Left colon (tissue), 2 donors: ENCODE data around the gene OR56A4. TPM values are rescaled to one million over a fixed set of nuclear protein-coding genes. Genes with fewer than 3 reads are reported as not detected.
"Not testable (repeated sequence)": the region's sequence is repeated elsewhere in the genome, so short reads cannot be mapped to it uniquely, and the experiment has no call there.

Experiments
- ATAC-seq: fragments of 200-7000 bp; cut with Tn5 transposase; one replicate; pipeline ENCODE4 v1.9.1; 2020; ENCODE audit warnings: mild to moderate bottlenecking, moderate library complexity
- DNase-seq, 2 donors: peaks; one replicate each; pipeline ENCODE4 v3.0.0-alpha.2; 2020
- intact Hi-C, 2 donors: fragments of 100-400 bp; cut with DNase I in 1 of 2; cut with micrococcal nuclease in 1 of 2; formaldehyde crosslinking; loops; one replicate each; pipeline versions ENCODE4 v1.11.2 to v1.14.0; 2022; cut with DNase I, micrococcal nuclease
- total RNA-seq, 2 donors: library from RNA; stranded (reverse); fragmentation: NEBNext Ultra II Directional; extraction: Animal tissue kit (Norgen Biotek cat#: 25700); gene quantifications; one replicate each; pipeline ENCODE4 v1.2.1, GENCODE V29; 2021
- donor health status: DM: no; HTN: no; CAD: no.
- donor health status: DM: yes; HTN: yes; CAD: no.

The OR56A4 gene
- total RNA-seq, 2 donors from 2014 or later, result 0.12 TPM; not detected in 1

- no peak for DNase-seq
- intact Hi-C loops, result no loop called here
- no peak for ATAC-seq
Observed at GRCh38 chr11:5968394-5968793, 38.4 kb downstream of the OR56A4 start, which contains the start of gene OR56A5. Gene OR56A5, minus strand, starts transcription at chr11:5968494. Its CDS starts 0 bp downstream, at chr11:5968494.

GRCh38 chr11:5967708-5968107 lies 39.0 kb downstream of the OR56A4 start:
- intact Hi-C loops, result no loop called here
- ATAC-seq, result no peak
- no peak for DNase-seq

- DNase-seq (no peak), ATAC-seq (no peak)
- intact Hi-C loops, result no loop called here
Observed at GRCh38 chr11:5966958-5967357, 39.8 kb downstream of the OR56A4 start.

- ATAC-seq, intact Hi-C loops, DNase-seq: not testable (repeated sequence)
Observed at GRCh38 chr11:5960704-5961320, 45.9 kb downstream of the OR56A4 start.

GRCh38 chr11:5955586-5955985 lies 51.2 kb downstream of the OR56A4 start:
- DNase-seq (no peak), ATAC-seq (no peak)
- intact Hi-C loops, result no loop called here

Other genes with a start within 250 kb of the OR56A4 start
- not detected for gene OR52N5, start 223.6 kb downstream of the OR56A4 start, total RNA-seq
- gene OR52N1, start 215.7 kb downstream of the OR56A4 start, total RNA-seq, result not detected
- gene OR52N2, start 198.0 kb downstream of the OR56A4 start, total RNA-seq, result not detected
- gene OR52E6, start 165.0 kb downstream of the OR56A4 start, total RNA-seq, result not detected
- gene OR52E8, start 149.3 kb downstream of the OR56A4 start, total RNA-seq, result not detected
- not detected for gene OR52E4, start 126.3 kb downstream of the OR56A4 start, total RNA-seq
- not detected for gene OR52E5, start 113.7 kb downstream of the OR56A4 start, total RNA-seq
- not detected for gene OR56A3, start 64.7 kb downstream of the OR56A4 start, total RNA-seq
- not detected for gene OR56A5, start 38.5 kb downstream of the OR56A4 start, total RNA-seq
- not detected for gene OR52L1, start 20.0 kb downstream of the OR56A4 start, total RNA-seq
- gene OR56A1, start 23.8 kb upstream of the OR56A4 start, total RNA-seq, result under 1 TPM in 1 of 2 donors, not detected in 1; 0.03 TPM
- not detected for gene OR56B4, start 100.7 kb upstream of the OR56A4 start, total RNA-seq
- gene OR52B2, start 163.4 kb upstream of the OR56A4 start, total RNA-seq, result not detected
- gene OR52W1, start 192.3 kb upstream of the OR56A4 start, total RNA-seq, result not detected
- not detected for gene C11orf42, start 198.6 kb upstream of the OR56A4 start, total RNA-seq
- gene FHIP1B, start 227.7 kb upstream of the OR56A4 start, total RNA-seq, result 100 to 1,000 TPM in 1 of 2 donors, 10 to 100 TPM in 1; 93.2 to 103 TPM
- under 1 TPM in 1 of 2 donors, not detected in 1; 0.14 TPM for gene CNGA4, start 232.1 kb upstream of the OR56A4 start, total RNA-seq